NCI-H1694 (cell line): ENCODE measurements around the gene SATB2.

ENCODE experiments used
- DNase-seq: peaks from one replicate; lab custom pipeline; 2025; lab: John Stamatoyannopoulos, UW

Gene SATB2

GRCh38 chr2:199322151-199322550 lies 135.6 kb downstream of the SATB2 start:
- DNase-seq = no peak

- DNase-seq = no peak
Measured at GRCh38 chr2:199317646-199318045, 140.1 kb downstream of the SATB2 start.

- DNase-seq = no peak
Measured at GRCh38 chr2:199316851-199317250, 140.9 kb downstream of the SATB2 start.

GRCh38 chr2:199315299-199316179 lies 142.2 kb downstream of the SATB2 start:
- no peak for DNase-seq

- DNase-seq = no peak
Measured at GRCh38 chr2:199312931-199313330, 144.8 kb downstream of the SATB2 start.

GRCh38 chr2:199310771-199311585 lies 146.8 kb downstream of the SATB2 start:
- peak; percentile 56 for DNase-seq

- peak; percentile 94 for DNase-seq
Measured at GRCh38 chr2:199309973-199310372, 147.8 kb downstream of the SATB2 start.

- no peak for DNase-seq
Measured at GRCh38 chr2:199309411-199309810, 148.3 kb downstream of the SATB2 start.

- DNase-seq = no peak
Measured at GRCh38 chr2:199308567-199308966, 149.2 kb downstream of the SATB2 start.

- no peak for DNase-seq
Measured at GRCh38 chr2:199307461-199307860, 150.3 kb downstream of the SATB2 start.

GRCh38 chr2:199306116-199306515 lies 151.6 kb downstream of the SATB2 start:
- no peak for DNase-seq

- DNase-seq = no peak
Measured at GRCh38 chr2:199303728-199304177, 154.0 kb downstream of the SATB2 start.

GRCh38 chr2:199302851-199303250 lies 154.9 kb downstream of the SATB2 start:
- DNase-seq = no peak

- DNase-seq = no peak
Measured at GRCh38 chr2:199288424-199288823, 169.3 kb downstream of the SATB2 start.

GRCh38 chr2:199282309-199282708 lies 175.4 kb downstream of the SATB2 start:
- no peak for DNase-seq

GRCh38 chr2:199279146-199279545 lies 178.6 kb downstream of the SATB2 start:
- DNase-seq = no peak

- no peak for DNase-seq
Measured at GRCh38 chr2:199278099-199278498, 179.6 kb downstream of the SATB2 start.

GRCh38 chr2:199273042-199273511 lies 184.7 kb downstream of the SATB2 start:
- DNase-seq = peak; percentile 30

- no peak for DNase-seq
Measured at GRCh38 chr2:199261936-199262335, 195.8 kb downstream of the SATB2 start.

GRCh38 chr2:199261239-199261638 lies 196.5 kb downstream of the SATB2 start:
- DNase-seq = peak; percentile 65

- DNase-seq = no peak
Measured at GRCh38 chr2:199259671-199260070, 198.1 kb downstream of the SATB2 start.

- DNase-seq = no peak
Measured at GRCh38 chr2:199258291-199258690, 199.4 kb downstream of the SATB2 start.
